ENCODE results near the gene NFX1. TPM values are rescaled to one million over a fixed set of nuclear protein-coding genes. Genes with fewer than 3 reads are reported as not detected.
"Not testable (repeated sequence)": the region's sequence is repeated elsewhere in the genome, so short reads cannot be mapped to it uniquely, and the experiment has no call there.

Gene NFX1
- total RNA-seq, 4 donors from 2014 or later: 31.7 to 53.9 (median 42.3) TPM

- no peaks in the 10 kb centered on the region for H3K9me3 ChIP-seq
- no peaks in the 10 kb centered on the region for H3K27me3 ChIP-seq
- H3K27ac ChIP-seq: no peak overlapping the region
- no peaks in the 10 kb centered on the region for H3K36me3 ChIP-seq
- no peak for TF ChIP-seq POLR2A (IDR thresholded peaks at IDR 0.05)
- TF ChIP-seq CTCF (IDR thresholded peaks at IDR 0.05): no peak
- no peak for TF ChIP-seq POLR2AphosphoS5 (IDR thresholded peaks at IDR 0.05)
- TF ChIP-seq EP300 (IDR thresholded peaks at IDR 0.05): no peak
- H3K4me3 ChIP-seq: no peak overlapping the region
- peaks cover 0 to 3% (median 0%) of the 10 kb centered on the region in 3 donors for H3K4me1 ChIP-seq
- WGBS, 2 donors (ENCODE audit: low coverage in 1 of 2): 80 to 81% methylated on average over 1 to 4 of the region's 5 CpGs
- no peak for ATAC-seq
Measured at GRCh38 chr9:33380390-33381094, 90.2 kb downstream of the NFX1 start.

- no peak for ATAC-seq
- no peaks in the 10 kb centered on the region for H3K9me3 ChIP-seq
- TF ChIP-seq CTCF (IDR thresholded peaks at IDR 0.05) (no peak), POLR2AphosphoS5 (IDR thresholded peaks at IDR 0.05) (no peak), POLR2A (IDR thresholded peaks at IDR 0.05) (no peak)
- H3K36me3 ChIP-seq: no peaks in the 10 kb centered on the region
- H3K4me3 ChIP-seq: no peak overlapping the region
- 55 to 72% methylated on average over 7 to 8 of the region's 11 CpGs for WGBS, 2 donors (ENCODE audit: low coverage in 1 of 2)
- H3K27ac ChIP-seq: no peak overlapping the region
- no peaks in the 10 kb centered on the region for H3K27me3 ChIP-seq
- no peaks in the 10 kb centered on the region for H3K4me1 ChIP-seq
Measured at GRCh38 chr9:33381231-33381791, 91.0 kb downstream of the NFX1 start.

- H3K9me3 ChIP-seq, H3K27ac ChIP-seq, H3K4me1 ChIP-seq, H3K4me3 ChIP-seq, H3K36me3 ChIP-seq, ATAC-seq, H3K27me3 ChIP-seq: not testable (repeated sequence)
- 71 to 97% methylated on average over 3 to 8 of the region's 10 CpGs for WGBS, 2 donors (ENCODE audit: low coverage in 1 of 2)
Measured at GRCh38 chr9:33382397-33382796, 92.1 kb downstream of the NFX1 start.

GRCh38 chr9:33383396-33383795 lies 93.1 kb downstream of the NFX1 start:
- H3K4me3 ChIP-seq, H3K9me3 ChIP-seq, H3K27ac ChIP-seq, H3K4me1 ChIP-seq, ATAC-seq, H3K36me3 ChIP-seq, H3K27me3 ChIP-seq: not testable (repeated sequence)
- 94 to 98% methylated on average over 8 to 11 of the region's 11 CpGs for WGBS, 2 donors (ENCODE audit: low coverage in 1 of 2)

- not testable (repeated sequence) for H3K9me3 ChIP-seq, H3K36me3 ChIP-seq, H3K4me3 ChIP-seq, ATAC-seq, H3K27ac ChIP-seq, H3K4me1 ChIP-seq, H3K27me3 ChIP-seq
- WGBS, 2 donors (ENCODE audit: low coverage in 1 of 2): no CpG with 5 or more reads among the region's 11 CpGs
Measured at GRCh38 chr9:33385536-33385935, 95.2 kb downstream of the NFX1 start.

- not testable (repeated sequence) for H3K27me3 ChIP-seq, H3K27ac ChIP-seq, H3K4me3 ChIP-seq, ATAC-seq, H3K36me3 ChIP-seq, H3K9me3 ChIP-seq
- H3K4me1 ChIP-seq: peaks cover 0 to 11% (median 3%) of the 10 kb centered on the region in 3 donors
- no CpG with 5 or more reads among the region's 23 CpGs for WGBS, 2 donors (ENCODE audit: low coverage in 1 of 2)
Measured at GRCh38 chr9:33385979-33386640, 95.8 kb downstream of the NFX1 start.

- not testable (repeated sequence) for ATAC-seq, H3K4me3 ChIP-seq, H3K9me3 ChIP-seq, H3K27ac ChIP-seq, H3K27me3 ChIP-seq, H3K36me3 ChIP-seq
- 93% methylated on average over 3 of the region's 14 CpGs; no CpG with 5 or more reads in 1 of the 2 donors for WGBS, 2 donors (ENCODE audit: low coverage in 1 of 2)
- H3K4me1 ChIP-seq: peaks cover 0 to 16% (median 3%) of the 10 kb centered on the region in 3 donors
Measured at GRCh38 chr9:33386641-33386996, 96.3 kb downstream of the NFX1 start.

GRCh38 chr9:33386998-33387397 lies 96.7 kb downstream of the NFX1 start:
- not testable (repeated sequence) for H3K4me3 ChIP-seq, H3K27me3 ChIP-seq, H3K36me3 ChIP-seq, H3K27ac ChIP-seq, H3K9me3 ChIP-seq, ATAC-seq
- H3K4me1 ChIP-seq: peaks cover 0 to 20% (median 6%) of the 10 kb centered on the region in 3 donors
- 100% methylated on average over 1 to 2 of the region's 9 CpGs for WGBS, 2 donors (ENCODE audit: low coverage in 1 of 2)

All from gastroesophageal sphincter (tissue), 4 donors.